HEK293 (cell line): ENCODE results near the gene LY6G5C.
A peak's percentile ranks its signal among the peaks of the same experiment; 100 is the strongest.

Experiments
- HIC1 ChIP-seq: fragments of 450-650 bp; formaldehyde crosslinking; IDR thresholded peaks from 2 replicates; pipeline ENCODE4 v1.5.1; 2016; ENCODE audit warnings: missing biosample characterization, missing genetic modification characterization
- KLF17 ChIP-seq: fragments of 450-650 bp; formaldehyde crosslinking; IDR thresholded peaks from 2 replicates; pipeline ENCODE4 v1.5.1; 2016; ENCODE audit warnings: missing biosample characterization, missing genetic modification characterization
- PATZ1 ChIP-seq: fragments of 450-650 bp; formaldehyde crosslinking; IDR thresholded peaks from 2 replicates; pipeline ENCODE4 v1.5.1; 2016; ENCODE audit warnings: missing biosample characterization, missing genetic modification characterization
- PRDM1 ChIP-seq: fragments of 450-650 bp; formaldehyde crosslinking; IDR thresholded peaks from 2 replicates; pipeline ENCODE4; 2016; ENCODE audit warnings: missing biosample characterization, missing genetic modification characterization
- PRDM4 ChIP-seq: fragments of 450-650 bp; formaldehyde crosslinking; IDR thresholded peaks from 2 replicates; pipeline ENCODE4 v1.5.1; 2017; ENCODE audit warnings: missing biosample characterization, missing genetic modification characterization
- SCRT2 ChIP-seq: fragments of 450-650 bp; formaldehyde crosslinking; IDR thresholded peaks from 2 replicates; pipeline ENCODE4 v1.5.1; 2016; ENCODE audit warnings: missing biosample characterization, missing genetic modification characterization
- ZBTB11 ChIP-seq: fragments of 450-650 bp; formaldehyde crosslinking; conservative IDR thresholded peaks from 2 replicates; pipeline ENCODE4 v1.5.1; 2016; ENCODE audit warnings: low read depth, missing biosample characterization, missing genetic modification characterization
- ZBTB6 ChIP-seq: fragments of 450-650 bp; formaldehyde crosslinking; IDR thresholded peaks from 2 replicates; pipeline ENCODE4 v1.5.1; 2017; ENCODE audit warnings: missing biosample characterization, missing genetic modification characterization
- ZNF174 ChIP-seq: fragments of 450-650 bp; formaldehyde crosslinking; IDR thresholded peaks from 2 replicates; pipeline ENCODE4 v1.5.0; 2017; ENCODE audit warnings: missing biosample characterization, mild to moderate bottlenecking, missing genetic modification characterization
- ZNF280C ChIP-seq: fragments of 450-650 bp; formaldehyde crosslinking; IDR thresholded peaks from 2 replicates; pipeline ENCODE4 v1.5.1; 2016; ENCODE audit warnings: missing biosample characterization, missing genetic modification characterization
- ZNF280D ChIP-seq: fragments of 450-650 bp; formaldehyde crosslinking; IDR thresholded peaks from 2 replicates; pipeline ENCODE4 v1.5.1; 2016; ENCODE audit warnings: missing biosample characterization, missing genetic modification characterization
- ZNF362 ChIP-seq: fragments of 450-650 bp; formaldehyde crosslinking; IDR thresholded peaks from 2 replicates; pipeline ENCODE4 v1.5.1; 2016; ENCODE audit warnings: missing biosample characterization, missing genetic modification characterization
- ZNF449 ChIP-seq: fragments of 450-650 bp; formaldehyde crosslinking; IDR thresholded peaks from 2 replicates; pipeline ENCODE4 v1.5.1; 2017; ENCODE audit warnings: missing biosample characterization, mild to moderate bottlenecking, missing genetic modification characterization, moderate library complexity
- ZNF544 ChIP-seq: fragments of 450-650 bp; formaldehyde crosslinking; IDR thresholded peaks from 2 replicates; pipeline ENCODE4 v1.5.0; 2017; ENCODE audit warnings: missing biosample characterization, missing genetic modification characterization
- ZNF791 ChIP-seq: fragments of 450-650 bp; formaldehyde crosslinking; IDR thresholded peaks from 2 replicates; pipeline ENCODE4 v1.5.1; 2016; ENCODE audit warnings: missing biosample characterization, missing genetic modification characterization
- ZNF837 ChIP-seq: fragments of 450-650 bp; formaldehyde crosslinking; IDR thresholded peaks from 2 replicates; pipeline ENCODE4 v1.5.1; 2016; ENCODE audit warnings: missing biosample characterization, missing genetic modification characterization

Gene LY6G5C

GRCh38 chr6:31664790-31665500 lies 15.9 kb downstream of the LY6G5C start, which contains the start of gene GPANK1 (continued):
- no peak for TF ChIP-seq ZBTB11 (tag by site-specific recombination)
- TF ChIP-seq PRDM4 (tag by site-specific recombination): no peak
- TF ChIP-seq PATZ1 (tag by site-specific recombination): peak; percentile 50
- TF ChIP-seq ZNF280D (tag by site-specific recombination): no peak
- TF ChIP-seq ZNF544: no peak
- TF ChIP-seq ZBTB6 (tag by site-specific recombination): 0 out of 2 replicates have a peak, but pooled peaks have one; percentile 51
- TF ChIP-seq ZNF837 (tag by site-specific recombination): no peak
- peak; percentile 99 for TF ChIP-seq SCRT2
- TF ChIP-seq ZNF449 (tag by site-specific recombination): peak; percentile 98
- TF ChIP-seq ZNF362 (tag by site-specific recombination): peak; percentile 88
- no peak for TF ChIP-seq ZNF174
- TF ChIP-seq HIC1 (tag by site-specific recombination): no peak
- 0 out of 2 replicates have a peak, but pooled peaks have one; percentile 33 for TF ChIP-seq KLF17 (tag by site-specific recombination)
- TF ChIP-seq ZNF280C: no peak
- no peak for TF ChIP-seq ZNF791 (tag by site-specific recombination)
- no peak for TF ChIP-seq PRDM1 (tag by site-specific recombination)
